UCSD-AML1 (cell line): ENCODE results near the gene AKAP13.

Source experiments
- DNase-seq: peaks from one replicate; lab custom pipeline; 2025; ENCODE audit not compliant: unreplicated experiment; lab: John Stamatoyannopoulos, UW

The AKAP13 gene

GRCh38 chr15:85759376-85759775 is 379.0 kb downstream of the AKAP13 start:
- DNase-seq, result no peak

- no peak for DNase-seq
Measured at GRCh38 chr15:85760049-85760448, 379.6 kb downstream of the AKAP13 start.

GRCh38 chr15:85760531-85761371 is 380.3 kb downstream of the AKAP13 start:
- DNase-seq, result no peak

DNA sequence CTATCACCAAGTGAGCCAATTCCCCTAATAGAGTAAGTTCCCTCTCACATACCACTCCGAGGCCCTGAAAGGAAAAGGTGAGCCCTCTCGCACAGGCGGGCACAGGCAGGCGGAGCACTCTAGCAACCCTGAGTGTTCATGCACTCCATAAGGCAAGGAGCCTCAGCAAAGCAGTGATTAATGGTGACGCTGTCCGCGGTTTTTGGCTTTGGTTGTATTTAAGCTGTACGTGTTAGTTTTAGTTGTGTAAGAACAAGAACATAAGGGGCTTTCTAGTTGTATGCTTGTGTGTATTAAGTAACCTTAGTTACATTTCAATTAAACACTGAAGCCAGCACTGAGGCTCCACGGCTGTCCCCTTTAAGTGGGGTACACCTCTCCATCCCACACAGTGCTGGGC is 381.2 kb downstream of the AKAP13 start:
- no peak for DNase-seq

DNA sequence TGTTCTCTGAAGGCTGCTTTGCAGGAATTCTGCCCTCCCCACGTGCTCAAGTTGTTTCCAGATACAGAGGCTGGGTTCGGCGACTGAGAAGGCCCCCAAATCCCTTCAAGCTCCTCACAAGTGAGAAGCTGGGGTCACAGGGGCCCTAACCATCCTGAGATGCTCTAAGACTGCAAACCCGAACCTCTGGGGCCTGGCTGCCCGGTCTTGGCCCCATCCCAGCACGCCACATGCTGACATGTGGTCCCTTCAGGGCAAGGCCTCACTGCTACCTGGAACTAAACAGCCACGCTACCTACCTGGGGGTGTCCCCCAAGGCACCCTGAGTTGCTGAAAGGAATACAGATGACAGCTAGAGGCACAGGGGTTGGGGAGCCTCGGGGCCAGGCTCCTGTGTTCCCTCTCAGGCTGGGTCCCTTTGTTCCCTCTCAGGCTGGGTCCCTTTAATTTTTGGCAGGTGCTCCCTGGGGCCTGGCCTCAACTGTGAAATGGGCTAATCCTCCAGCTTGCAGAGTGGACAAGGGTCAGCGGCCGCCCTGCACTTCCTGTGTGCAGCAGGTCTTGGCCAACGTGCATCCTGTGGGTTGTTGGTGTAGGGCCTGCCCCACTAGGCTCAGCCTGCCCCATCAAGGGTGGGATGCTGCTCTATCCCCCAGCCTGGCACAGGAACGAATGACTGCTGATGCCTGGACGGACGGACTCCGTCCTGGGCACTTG is 381.8 kb downstream of the AKAP13 start:
- DNase-seq, result no peak

DNA sequence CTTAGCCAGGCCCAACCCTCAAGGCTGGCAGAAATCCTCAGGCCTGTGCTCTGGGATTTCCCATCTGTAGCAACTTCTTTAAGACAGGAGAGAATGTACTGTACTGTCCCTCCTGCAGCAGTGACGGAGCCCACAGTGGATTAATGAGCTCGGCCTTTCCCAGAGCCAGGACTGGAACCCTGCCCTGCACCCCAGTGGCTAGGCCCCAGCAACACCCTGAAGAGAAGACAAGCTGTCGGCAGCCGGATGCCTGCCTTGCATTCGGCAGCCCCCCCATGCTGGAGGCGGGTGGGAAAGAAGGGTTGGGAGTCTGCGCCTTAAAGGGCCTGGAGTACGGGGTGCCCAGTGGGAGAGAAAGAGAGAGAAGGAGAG is 382.3 kb downstream of the AKAP13 start:
- no peak for DNase-seq

GRCh38 chr15:85763157-85763556 is 382.8 kb downstream of the AKAP13 start:
- no peak for DNase-seq

DNA sequence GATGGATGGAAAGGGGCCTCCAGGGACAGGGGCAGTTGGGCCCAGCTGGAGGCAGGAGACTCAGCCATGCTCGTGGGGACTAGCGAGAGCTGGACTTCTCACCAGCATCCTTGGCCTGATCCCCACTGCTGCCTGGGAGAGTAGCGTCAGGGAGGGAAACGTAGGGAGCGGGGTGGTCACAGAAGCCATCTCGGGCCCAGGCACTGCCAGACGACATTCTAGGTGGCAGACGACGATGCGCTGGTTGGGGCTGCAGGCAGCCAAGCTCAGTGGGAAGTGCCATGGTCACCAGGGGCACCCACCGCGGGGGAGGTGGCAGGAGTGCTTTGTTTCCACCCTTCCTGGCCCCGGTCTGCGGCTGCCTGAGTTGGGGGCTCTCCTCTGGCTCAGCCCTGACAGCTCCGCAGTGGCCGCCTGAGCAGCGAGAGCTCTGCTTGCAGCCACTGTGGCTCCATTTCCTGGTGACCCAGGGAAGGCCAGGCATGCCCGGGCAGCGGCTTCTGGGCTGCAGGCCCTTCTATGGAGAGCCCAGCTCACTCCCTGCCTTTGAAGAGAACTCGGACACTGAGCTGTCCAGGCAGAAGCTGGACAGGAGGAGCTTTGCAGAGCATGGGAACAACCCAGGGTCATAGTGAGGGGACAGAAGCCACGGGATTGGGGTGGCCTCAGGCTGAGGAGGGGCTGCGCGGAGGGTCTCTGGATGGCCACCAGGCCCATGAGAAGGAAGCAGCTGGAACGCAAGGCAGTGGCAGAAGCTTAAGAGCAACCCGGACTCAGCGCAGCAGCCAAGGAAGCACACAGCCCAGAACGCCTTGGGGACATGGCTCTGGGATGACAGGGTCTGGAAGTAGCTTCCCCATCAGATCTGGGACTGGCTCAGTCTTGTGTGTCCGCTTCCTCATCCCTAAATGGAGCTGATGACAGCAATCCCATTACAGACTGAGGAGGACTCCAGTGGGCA is 383.6 kb downstream of the AKAP13 start:
- DNase-seq, result no peak

- no peak for DNase-seq
Measured at GRCh38 chr15:85764649-85765277, 384.4 kb downstream of the AKAP13 start.

DNA sequence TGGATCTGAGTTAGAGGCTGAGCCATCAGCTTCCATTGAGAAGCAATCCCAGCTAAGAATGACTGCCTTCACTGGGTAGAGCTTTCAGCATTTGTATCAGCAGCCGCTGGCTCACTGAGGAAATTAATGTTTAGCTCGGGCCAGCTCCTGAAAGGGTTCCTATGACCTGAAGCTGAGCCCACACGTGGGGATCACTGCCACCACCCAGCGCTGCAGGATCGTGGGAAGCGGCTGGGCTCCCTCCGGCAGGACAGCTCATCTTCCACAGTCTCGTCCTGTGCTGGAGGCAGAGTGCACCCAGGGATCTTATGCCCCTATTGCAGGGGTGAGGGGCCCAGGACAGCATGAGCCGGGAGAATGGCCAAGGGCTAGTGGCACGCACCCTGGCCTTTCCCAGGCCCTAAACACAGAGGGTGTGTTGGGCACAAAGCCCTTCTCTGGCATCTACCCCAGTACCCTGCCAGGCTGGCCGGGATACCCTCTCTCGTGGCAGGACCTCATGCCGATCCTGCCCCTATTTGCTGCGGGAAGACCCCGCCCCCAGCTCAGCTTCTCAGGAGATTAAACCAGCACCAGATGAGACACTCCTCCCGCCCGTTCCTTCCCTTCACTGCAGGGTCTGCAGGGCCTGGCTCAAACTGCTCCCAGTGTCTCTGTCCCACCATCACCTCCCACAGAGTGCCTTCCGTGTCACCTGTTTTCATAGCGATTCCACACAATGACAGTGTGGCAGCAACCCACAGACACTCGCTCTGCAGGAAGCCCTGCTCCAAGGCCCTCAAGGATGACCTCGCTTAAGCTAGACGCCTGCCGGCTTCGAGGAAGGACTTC is 385.8 kb downstream of the AKAP13 start:
- DNase-seq, result no peak

DNA sequence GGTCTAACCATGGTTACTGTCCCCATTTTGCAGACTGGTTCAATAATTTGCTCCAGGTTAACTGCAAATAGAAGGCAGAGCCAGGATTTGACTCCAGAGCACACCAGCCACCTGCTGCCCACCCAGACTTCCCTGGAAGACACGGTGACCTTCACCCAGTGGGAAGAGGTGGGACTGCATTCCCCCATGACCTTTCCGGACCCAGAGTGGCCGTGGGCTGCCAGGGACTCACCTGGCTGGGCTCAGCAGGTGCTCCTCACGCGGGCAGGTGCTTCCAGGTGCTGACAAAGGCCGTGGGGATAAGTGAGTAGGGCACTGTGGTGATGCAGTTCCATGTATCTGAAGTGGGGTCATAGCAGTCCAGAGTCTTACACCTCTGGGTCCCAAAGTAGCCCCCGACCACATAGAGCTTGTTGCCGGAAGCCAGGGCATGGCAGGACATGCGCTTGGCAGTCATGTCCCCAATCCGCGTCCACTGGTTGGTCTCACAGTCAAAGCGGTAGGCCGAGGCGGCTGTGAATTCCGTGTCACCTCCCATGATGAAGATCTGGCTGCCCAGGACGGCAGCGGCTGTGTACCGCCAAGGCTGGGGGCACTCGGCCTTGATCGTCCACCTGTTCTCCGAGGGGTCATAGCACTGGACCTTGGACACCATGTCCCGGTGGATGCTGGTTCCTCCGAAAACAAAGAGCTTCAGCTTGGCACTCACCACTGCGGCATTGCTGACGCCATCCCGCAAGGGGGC is 387.6 kb downstream of the AKAP13 start:
- no peak for DNase-seq

DNA sequence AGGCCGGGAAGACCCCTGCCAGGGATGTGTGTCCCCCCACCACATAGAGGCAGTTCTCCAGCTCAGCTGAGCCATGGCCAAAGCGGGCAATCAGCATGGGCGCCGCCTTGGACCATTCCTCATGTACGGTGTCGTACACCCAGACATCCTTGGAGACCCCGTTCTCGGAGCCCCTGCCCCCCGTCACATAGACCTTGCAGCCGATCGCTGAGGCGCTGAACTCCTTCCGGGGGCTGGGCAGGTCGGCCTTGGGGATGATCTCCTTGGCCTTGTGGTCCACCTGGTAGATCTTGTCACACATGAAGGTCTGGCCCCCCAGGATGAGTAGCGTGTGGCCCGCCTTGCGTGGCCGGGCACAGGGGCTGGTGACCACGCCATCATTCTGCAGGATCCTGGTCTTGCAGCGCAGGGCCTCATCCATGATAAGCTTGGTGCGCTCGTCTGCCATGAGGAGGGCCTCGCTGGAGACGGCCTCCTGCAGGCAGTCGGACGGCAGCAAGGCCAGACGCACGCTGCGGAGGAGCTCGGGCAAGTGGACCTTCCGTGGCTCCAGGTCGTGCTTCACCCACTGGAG is 388.3 kb downstream of the AKAP13 start:
- DNase-seq, result no peak

- no peak for DNase-seq
Measured at GRCh38 chr15:85769182-85769900, 388.9 kb downstream of the AKAP13 start.

GRCh38 chr15:85770096-85771041 is 390.0 kb downstream of the AKAP13 start:
- DNase-seq, result no peak

DNA sequence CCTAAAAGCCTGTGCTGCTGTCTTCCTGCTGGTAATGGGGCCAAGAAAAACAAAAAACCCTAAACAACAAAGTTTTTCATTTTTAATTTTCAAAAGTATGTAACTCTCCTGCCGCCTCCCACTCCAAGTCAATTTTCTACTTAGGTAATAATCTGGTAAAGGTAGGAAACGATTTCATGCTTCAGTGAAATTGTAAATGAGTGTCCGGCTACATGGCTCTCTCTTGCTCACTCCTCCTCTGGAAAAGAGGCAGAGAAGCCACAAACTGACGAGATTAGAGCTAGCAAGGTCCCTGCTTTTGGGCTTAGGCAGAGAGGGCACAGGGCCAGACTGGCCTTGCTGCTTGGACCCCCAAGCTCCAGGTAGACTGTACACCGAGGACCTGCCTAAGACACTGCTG is 390.9 kb downstream of the AKAP13 start:
- DNase-seq, result no peak

GRCh38 chr15:85771781-85772445 is 391.5 kb downstream of the AKAP13 start:
- DNase-seq, result no peak

DNA sequence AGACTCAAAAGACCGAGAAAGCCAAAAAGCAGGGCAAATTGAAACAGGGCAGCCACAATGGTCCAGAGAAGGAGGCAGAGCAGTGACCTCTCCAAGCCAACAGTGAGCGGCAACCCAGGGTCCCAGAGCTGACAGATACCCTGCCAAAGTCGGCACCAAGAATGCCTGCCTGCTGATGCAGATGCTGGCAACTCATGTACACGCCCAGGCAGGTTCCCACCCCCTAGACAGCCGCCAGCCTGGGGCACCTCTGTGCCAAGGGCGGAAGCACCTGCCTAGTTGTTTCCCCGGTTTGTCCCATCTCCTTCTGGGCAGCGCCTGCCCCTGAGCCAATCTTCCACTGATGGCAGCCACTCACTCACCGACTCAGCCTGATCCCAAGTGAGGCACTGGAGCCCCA is 392.3 kb downstream of the AKAP13 start:
- no peak for DNase-seq
